BLaER1 (cell line): ENCODE data around the gene DSE.
A peak's percentile ranks its signal among the peaks of the same experiment; 100 is the strongest.
"Not testable (repeated sequence)": the region's sequence is repeated elsewhere in the genome, so short reads cannot be mapped to it uniquely, and the experiment has no call there.

Experiments
- H3K27ac ChIP-seq: shearing (Covaris generic); formaldehyde crosslinking; 2 replicates; pipeline ENCODE4 v1.8.1; 2022
- H3K27me3 ChIP-seq: shearing (Covaris generic); formaldehyde crosslinking; 2 replicates; pipeline ENCODE4 v1.8.1; 2022
- H3K36me3 ChIP-seq: shearing (Covaris generic); formaldehyde crosslinking; 2 replicates; pipeline ENCODE4 v1.8.1; 2022
- H3K4me1 ChIP-seq: shearing (Covaris generic); formaldehyde crosslinking; 2 replicates; pipeline ENCODE4 v1.8.1; 2022
- H3K4me2 ChIP-seq: shearing (Covaris generic); formaldehyde crosslinking; 2 replicates; pipeline ENCODE4 v1.8.1; 2022
- H3K4me3 ChIP-seq: shearing (Covaris generic); formaldehyde crosslinking; 2 replicates; pipeline ENCODE4 v1.8.1; 2022
- H3K9ac ChIP-seq: shearing (Covaris generic); formaldehyde crosslinking; 2 replicates; pipeline ENCODE4 v1.8.1; 2022
- H3K9me3 ChIP-seq: shearing (Covaris generic); formaldehyde crosslinking; 2 replicates; pipeline ENCODE4 v1.8.1; 2022
- H4K20me1 ChIP-seq: shearing (Covaris generic); formaldehyde crosslinking; 2 replicates; pipeline ENCODE4 v1.8.1; 2022
- Cebpa-rat ChIP-seq: shearing (Covaris generic); IDR thresholded peaks from 2 replicates; pipeline ENCODE4 v1.8.1; 2022

DSE gene

DNA sequence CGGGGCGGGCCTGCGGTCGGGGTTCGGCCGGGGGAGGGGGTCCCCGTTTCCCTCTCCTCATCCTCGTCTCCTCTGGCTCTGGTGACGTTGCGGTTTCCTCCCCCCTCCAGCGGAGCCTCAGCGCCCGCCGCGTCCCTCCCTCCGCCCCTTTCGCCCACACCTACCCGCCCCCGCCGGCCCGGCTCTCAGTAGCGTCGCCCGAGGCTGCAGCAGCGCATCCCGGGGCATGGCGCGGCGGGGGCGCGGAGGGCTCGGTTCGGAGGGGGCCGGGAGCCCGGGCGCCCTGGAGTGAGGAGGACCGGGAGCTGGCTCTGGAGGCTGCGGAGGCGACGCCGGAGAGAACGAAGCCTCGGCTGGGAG, at the start of gene DSE:
Gene DSE (plus strand): TSS at position 188 of the 360 bp plus-strand sequence. CDS start 28,304 bp downstream, outside the sequence.
- Histone ChIP-seq H3K36me3 (no peaks in the 10 kb centered on the region), H4K20me1 (no peaks in the 10 kb centered on the region), H3K27ac (peak within 1 kb of the TSS; percentile 73), H3K9me3 (no peaks in the 10 kb centered on the region), H3K27me3 (no peaks in the 10 kb centered on the region), H3K4me1 (peaks cover 19% of the 10 kb centered on the region), H3K9ac (peak within 1 kb of the TSS; percentile 81), H3K4me2 (peak within 1 kb of the TSS; percentile 90), H3K4me3 (peak within 1 kb of the TSS; percentile 77)
- TF ChIP-seq Cebpa-rat = no peak

GRCh38 chr6:116321933-116322332, 48.8 kb upstream of the DSE start:
- not testable (repeated sequence) for H3K27me3 ChIP-seq, H3K9ac ChIP-seq, H3K4me1 ChIP-seq, H3K9me3 ChIP-seq, H4K20me1 ChIP-seq, H3K27ac ChIP-seq, H3K4me3 ChIP-seq, H3K36me3 ChIP-seq, H3K4me2 ChIP-seq

- no peak for TF ChIP-seq Cebpa-rat
- no peak overlapping the region for H3K4me2 ChIP-seq
- no peak overlapping the region for H3K27ac ChIP-seq
- H3K27me3 ChIP-seq = no peaks in the 10 kb centered on the region
- no peaks in the 10 kb centered on the region for H4K20me1 ChIP-seq
- no peak overlapping the region for H3K9ac ChIP-seq
- no peaks in the 10 kb centered on the region for H3K9me3 ChIP-seq
- no peak overlapping the region for H3K4me3 ChIP-seq
- no peaks in the 10 kb centered on the region for H3K4me1 ChIP-seq
- no peaks in the 10 kb centered on the region for H3K36me3 ChIP-seq
Measured at GRCh38 chr6:116323863-116324262, 46.9 kb upstream of the DSE start.

DNA sequence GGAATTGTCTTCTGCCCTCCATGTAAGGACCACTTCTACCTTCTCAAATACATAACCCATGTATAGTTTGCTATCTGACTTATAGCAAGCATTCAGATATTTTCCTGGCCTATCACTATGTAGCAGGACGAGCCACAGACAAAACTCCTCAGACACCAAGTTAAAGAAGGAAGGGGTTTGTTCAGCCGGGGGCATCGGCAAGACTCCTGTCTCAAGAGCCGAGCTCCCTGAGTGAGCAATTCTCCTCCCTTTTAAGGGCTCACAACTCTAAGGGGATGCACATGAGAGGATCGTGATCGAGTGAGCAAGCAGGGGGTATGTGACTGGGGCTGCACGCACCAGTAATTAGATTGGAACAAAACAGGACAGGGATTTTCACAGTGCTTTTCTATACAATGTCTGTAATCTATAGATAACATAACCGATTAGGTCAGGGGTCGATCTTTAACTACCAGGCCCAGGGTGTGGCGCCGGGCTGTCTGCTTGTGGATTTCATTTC, 45.1 kb upstream of the DSE start:
- not testable (repeated sequence) for H3K4me2 ChIP-seq, H3K9ac ChIP-seq, H3K36me3 ChIP-seq, H3K27me3 ChIP-seq, H4K20me1 ChIP-seq, H3K4me1 ChIP-seq, H3K27ac ChIP-seq, H3K9me3 ChIP-seq, H3K4me3 ChIP-seq

DNA sequence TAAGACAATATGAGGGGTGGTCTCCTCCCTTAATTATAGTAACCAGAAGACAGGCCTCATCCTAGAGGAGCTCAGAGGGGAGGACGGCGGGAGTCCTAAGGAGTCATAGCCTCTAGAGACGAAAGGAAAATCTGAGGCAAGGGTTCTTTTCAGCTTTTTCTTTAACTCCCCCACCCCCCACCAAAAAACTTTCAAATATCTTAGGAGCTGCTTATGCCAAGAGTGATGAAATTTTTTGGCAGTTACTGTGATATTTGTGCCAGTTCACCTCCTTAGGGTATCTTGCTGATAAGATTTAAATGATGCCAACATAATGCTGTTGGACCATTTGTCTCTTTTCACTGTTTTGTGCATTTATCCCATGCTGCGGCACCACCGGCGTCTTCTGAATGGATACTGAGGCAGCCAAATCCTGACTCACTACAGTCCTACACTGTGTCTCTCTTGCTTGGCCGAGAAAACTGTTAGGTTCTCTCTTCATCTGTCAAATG, 44.5 kb upstream of the DSE start:
- Histone ChIP-seq H3K4me1 (no peaks in the 10 kb centered on the region), H3K9me3 (no peaks in the 10 kb centered on the region), H4K20me1 (no peaks in the 10 kb centered on the region), H3K4me2 (no peak overlapping the region), H3K4me3 (no peak overlapping the region), H3K9ac (no peak overlapping the region), H3K36me3 (no peaks in the 10 kb centered on the region), H3K27me3 (no peaks in the 10 kb centered on the region), H3K27ac (no peak overlapping the region)
- TF ChIP-seq Cebpa-rat = no peak

DNA sequence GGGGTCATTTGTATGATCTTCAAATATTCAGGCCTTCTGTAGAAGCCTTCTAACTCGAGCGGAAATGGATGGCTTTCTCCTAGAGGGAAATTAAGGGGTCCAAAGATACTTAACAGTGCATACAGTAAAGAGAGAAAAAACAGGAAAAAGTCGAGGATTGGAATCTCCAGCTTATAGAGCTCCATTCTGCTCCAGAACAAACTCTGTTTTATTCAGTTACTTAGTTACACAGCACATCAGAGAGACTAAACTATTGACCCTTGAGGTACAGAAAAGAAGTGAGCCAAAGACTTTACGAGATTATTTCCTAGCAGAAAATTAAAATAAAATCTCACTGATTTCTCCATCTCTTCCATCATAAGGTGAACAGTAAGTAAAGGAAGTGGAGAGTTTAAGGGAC, 43.8 kb upstream of the DSE start:
- H3K4me3 ChIP-seq = no peak overlapping the region
- H3K27me3 ChIP-seq = no peaks in the 10 kb centered on the region
- no peak overlapping the region for H3K4me2 ChIP-seq
- TF ChIP-seq Cebpa-rat = no peak
- no peaks in the 10 kb centered on the region for H3K4me1 ChIP-seq
- no peaks in the 10 kb centered on the region for H3K9me3 ChIP-seq
- no peak overlapping the region for H3K27ac ChIP-seq
- H4K20me1 ChIP-seq = no peaks in the 10 kb centered on the region
- H3K9ac ChIP-seq = no peak overlapping the region
- H3K36me3 ChIP-seq = no peaks in the 10 kb centered on the region

DNA sequence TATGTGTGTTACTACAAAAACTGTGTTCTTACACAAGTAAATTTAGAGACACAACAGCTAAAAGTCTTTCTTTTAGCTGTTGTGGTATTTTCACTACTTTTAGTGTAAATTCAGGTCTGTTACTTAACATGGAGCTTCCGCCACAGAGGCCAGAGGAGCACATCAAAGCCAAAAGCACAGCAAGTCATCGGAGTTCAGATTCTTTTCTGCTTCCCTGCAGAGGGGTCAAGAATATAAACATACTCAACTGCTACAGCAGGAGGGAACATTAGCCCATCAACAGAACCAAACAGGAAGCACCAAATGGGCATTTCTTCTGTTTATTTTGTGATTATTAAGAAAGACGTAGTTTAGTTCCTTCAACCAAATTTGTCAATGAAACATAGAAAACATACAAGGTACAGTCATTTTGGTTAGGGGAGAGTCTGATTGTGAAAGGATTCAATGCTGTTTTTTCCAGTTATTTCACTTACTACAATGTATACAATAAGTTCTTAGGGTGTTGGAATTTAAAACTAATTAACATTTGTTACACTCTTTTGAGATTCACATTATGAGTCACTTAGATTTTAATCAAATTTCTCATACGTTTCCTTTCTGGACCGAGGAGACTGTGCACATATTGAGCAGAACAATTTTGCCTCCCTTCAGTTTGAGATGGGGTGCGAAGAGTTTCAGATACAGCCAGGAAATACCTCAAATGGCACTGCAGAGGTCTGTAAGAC, 42.8 kb upstream of the DSE start:
- no peaks in the 10 kb centered on the region for H3K4me1 ChIP-seq
- no peaks in the 10 kb centered on the region for H3K27me3 ChIP-seq
- no peaks in the 10 kb centered on the region for H4K20me1 ChIP-seq
- TF ChIP-seq Cebpa-rat = no peak
- H3K4me3 ChIP-seq = no peak overlapping the region
- H3K36me3 ChIP-seq = no peaks in the 10 kb centered on the region
- no peaks in the 10 kb centered on the region for H3K9me3 ChIP-seq
- no peak overlapping the region for H3K9ac ChIP-seq
- H3K4me2 ChIP-seq = no peak overlapping the region
- H3K27ac ChIP-seq = no peak overlapping the region

DNA sequence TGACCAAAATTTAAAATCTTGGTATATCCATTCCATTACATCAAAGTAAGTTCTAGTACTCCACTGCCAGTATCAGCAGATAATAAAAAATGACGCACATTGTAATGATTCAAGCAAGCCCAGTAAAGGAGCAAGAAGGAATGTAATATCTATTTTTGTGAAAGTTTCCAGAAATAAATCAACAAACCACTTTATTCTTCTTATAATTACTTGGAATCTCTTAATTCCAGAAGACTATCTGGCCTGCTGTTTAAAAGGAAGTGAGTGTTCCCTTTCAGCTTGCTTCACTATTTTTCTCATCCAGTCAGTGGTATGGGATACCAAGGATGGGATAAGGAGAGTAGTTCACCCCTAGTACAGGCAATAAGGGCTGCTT, 42.2 kb upstream of the DSE start:
- Histone ChIP-seq H3K27ac (no peak overlapping the region), H3K36me3 (no peaks in the 10 kb centered on the region), H3K4me3 (no peak overlapping the region), H3K4me2 (no peak overlapping the region), H3K4me1 (no peaks in the 10 kb centered on the region), H3K9me3 (no peaks in the 10 kb centered on the region), H3K9ac (no peak overlapping the region), H3K27me3 (no peaks in the 10 kb centered on the region), H4K20me1 (no peaks in the 10 kb centered on the region)
- TF ChIP-seq Cebpa-rat = no peak

- TF ChIP-seq Cebpa-rat = no peak
- Histone ChIP-seq H3K4me3 (no peak overlapping the region), H4K20me1 (no peaks in the 10 kb centered on the region), H3K36me3 (no peaks in the 10 kb centered on the region), H3K27me3 (no peaks in the 10 kb centered on the region), H3K9ac (no peak overlapping the region), H3K27ac (no peak overlapping the region), H3K9me3 (no peaks in the 10 kb centered on the region), H3K4me1 (no peaks in the 10 kb centered on the region), H3K4me2 (no peak overlapping the region)
Measured at GRCh38 chr6:116329156-116329555, 41.6 kb upstream of the DSE start.

DNA sequence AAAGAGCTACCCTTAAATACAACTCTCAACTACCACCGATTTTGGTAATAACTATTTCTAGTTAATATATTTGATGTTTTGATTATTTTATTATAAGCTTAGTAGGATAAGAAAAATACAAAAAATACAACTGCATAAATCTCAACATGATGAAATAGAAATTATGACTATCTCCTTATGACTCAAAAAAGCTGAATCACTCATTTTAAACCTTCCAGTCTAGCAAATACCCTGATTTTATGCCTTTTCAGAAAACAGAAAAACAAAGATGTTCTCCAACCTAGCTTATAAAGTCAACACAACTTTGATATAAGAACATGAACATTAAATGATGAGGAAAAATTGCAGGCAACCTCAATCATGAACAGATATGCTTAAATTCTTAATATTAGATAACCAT, 40.2 kb upstream of the DSE start:
- no peaks in the 10 kb centered on the region for H3K36me3 ChIP-seq
- no peak overlapping the region for H3K4me2 ChIP-seq
- H3K4me1 ChIP-seq = no peaks in the 10 kb centered on the region; the same call in 1 of the 2 replicates
- TF ChIP-seq Cebpa-rat = no peak
- no peaks in the 10 kb centered on the region for H4K20me1 ChIP-seq
- H3K9ac ChIP-seq = no peak overlapping the region
- no peak overlapping the region for H3K27ac ChIP-seq
- 0 out of 2 replicates have a peak, but pooled peaks cover 3% of the 10 kb centered on the region for H3K9me3 ChIP-seq
- H3K4me3 ChIP-seq = no peak overlapping the region
- H3K27me3 ChIP-seq = no peaks in the 10 kb centered on the region

GRCh38 chr6:116332096-116332495, 38.7 kb upstream of the DSE start:
- no peaks in the 10 kb centered on the region; the same call in 1 of the 2 replicates for H3K4me1 ChIP-seq
- no peaks in the 10 kb centered on the region for H4K20me1 ChIP-seq
- no peak overlapping the region for H3K4me3 ChIP-seq
- no peak overlapping the region for H3K4me2 ChIP-seq
- H3K27ac ChIP-seq = no peak overlapping the region
- H3K9me3 ChIP-seq = 0 out of 2 replicates have a peak, but pooled peaks cover 3% of the 10 kb centered on the region
- no peak for TF ChIP-seq Cebpa-rat
- no peaks in the 10 kb centered on the region for H3K27me3 ChIP-seq
- H3K9ac ChIP-seq = no peak overlapping the region
- no peaks in the 10 kb centered on the region for H3K36me3 ChIP-seq

DNA sequence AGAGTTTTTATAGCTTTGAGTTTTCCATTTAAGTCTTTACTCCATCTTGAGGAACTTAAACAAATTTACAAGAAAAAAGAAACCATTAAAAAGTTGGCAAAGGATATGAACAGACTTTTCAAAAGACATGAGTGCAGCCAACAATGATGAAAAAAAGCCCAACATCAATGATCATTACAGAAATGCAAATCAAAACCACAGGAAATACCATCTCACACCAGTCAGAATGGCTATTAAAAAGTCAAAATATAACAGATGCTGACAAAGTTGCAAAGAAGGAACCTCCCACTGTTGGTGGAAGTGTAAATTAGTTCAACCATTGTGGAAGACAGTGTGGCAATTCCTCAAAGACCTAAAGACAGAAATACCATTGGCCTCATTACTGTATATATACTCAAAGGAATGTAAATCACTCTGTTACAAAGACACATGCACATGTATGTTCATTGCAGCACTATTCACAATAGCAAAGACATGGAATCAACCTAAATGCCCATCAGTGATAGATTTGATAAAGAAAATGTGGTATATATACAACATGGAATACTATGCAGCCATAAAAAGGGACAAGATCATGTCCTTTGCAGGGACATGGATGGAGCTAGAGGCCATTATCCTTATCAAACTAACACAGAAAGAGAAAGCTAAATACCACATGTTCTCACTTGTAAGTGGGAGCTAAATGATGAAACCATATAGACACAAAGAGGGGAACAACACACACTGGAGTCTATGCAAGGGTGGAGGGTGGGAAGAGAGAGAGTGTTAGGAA, 35.9 kb upstream of the DSE start:
- H3K27ac ChIP-seq, H3K4me2 ChIP-seq, H3K9me3 ChIP-seq, H3K36me3 ChIP-seq, H3K4me3 ChIP-seq, H3K9ac ChIP-seq, H4K20me1 ChIP-seq, H3K27me3 ChIP-seq, H3K4me1 ChIP-seq: not testable (repeated sequence)
